Breast epithelium (tissue), 4 donors: ENCODE results near the gene SF3B4. TPM values are rescaled to one million over a fixed set of nuclear protein-coding genes. Genes with fewer than 3 reads are reported as not detected.

Source experiments
- DNase-seq, 2 donors: peaks; one replicate each; pipeline ENCODE4 v3.0.0-alpha.2; 2019; ENCODE audit warnings: low spot score in 2 of 2
- H3K27ac ChIP-seq, 2 donors: fragments of 200-600 bp; sonication (generic) in 1 of 2; one replicate each; pipeline ENCODE4 v1.5.1; 2016 to 2019; ENCODE audit warnings: mild to moderate bottlenecking in 1 of 2
- H3K27me3 ChIP-seq, 2 donors: fragments of 200-600 bp; sonication (generic) in 1 of 2; one replicate each; pipeline versions ENCODE4 v1.5.1 to v1.6.0; 2017 to 2019; ENCODE audit warnings: control low read depth in 1 of 2, mild to moderate bottlenecking in 1 of 2
- H3K36me3 ChIP-seq: fragments of 200-600 bp; one replicate; pipeline ENCODE4 v1.5.1; 2019
- H3K4me1 ChIP-seq, 2 donors: fragments of 200-600 bp; sonication (generic); one replicate each; pipeline ENCODE4 v1.5.1; 2016 to 2019; ENCODE audit warnings: control low read depth in 1 of 2
- H3K4me3 ChIP-seq, 3 donors: fragments of 200-600 bp; sonication (generic); 1 replicate in 2 of 3; 2 replicates in 1 of 3; pipeline ENCODE4 v1.5.1; 2016 to 2019; ENCODE audit warnings: mild to moderate bottlenecking in 3 of 3, moderate library complexity in 2 of 3
- H3K9me3 ChIP-seq, 2 donors: fragments of 200-600 bp; sonication (generic) in 1 of 2; one replicate each; pipeline ENCODE4 v1.5.1; 2016 to 2019; ENCODE audit warnings: control low read depth in 1 of 2
- POLR2A ChIP-seq: fragments of 450-650 bp; IDR thresholded peaks from one replicate; pipeline ENCODE4 v1.6.1; 2016; ENCODE audit warnings: antibody characterized with exemption, mild to moderate bottlenecking, moderate library complexity
- POLR2AphosphoS5 ChIP-seq, 3 donors: sonication (generic); formaldehyde crosslinking; IDR thresholded peaks; one replicate each; pipeline ENCODE4 v1.6.1; 2017; ENCODE audit warnings: antibody characterized with exemption in 3 of 3
- intact Hi-C: fragments of 100-400 bp; cut with DNase I; formaldehyde crosslinking; loops from one replicate; pipeline ENCODE4 v1.15.1; 2023; ENCODE audit warnings: low total_unique reads
- total RNA-seq, 3 donors: library from RNA; depleted of rRNA; stranded (reverse); fragments of >200 nt; gene quantifications; one replicate each; pipeline ENCODE4 v1.1.0, GENCODE V29; 2016
- TF ChIP-seq, protein P1 (sequence below), 3 donors: fragments of 450-650 bp; IDR thresholded peaks; one replicate each; pipeline ENCODE4 v1.5.1; 2016 to 2017; ENCODE audit warnings: antibody characterized with exemption in 3 of 3, mild to moderate bottlenecking in 3 of 3, moderate library complexity in 3 of 3

Gene SF3B4
- total RNA-seq, 3 donors from 2014 or later = 6.9 to 9.7 (median 7.4) TPM

GRCh38 chr1:149877211-149877946 is 50.2 kb downstream of the SF3B4 start:
- H3K4me1 ChIP-seq = no peaks in the 10 kb centered on the region
- no peaks in the 10 kb centered on the region for H3K27me3 ChIP-seq
- no peak overlapping the region for H3K4me3 ChIP-seq
- intact Hi-C loops = no loop called here
- TF ChIP-seq POLR2AphosphoS5 (IDR thresholded peaks at IDR 0.05) (no peak), POLR2A (no peak)
- TF ChIP-seq, protein P1, sequence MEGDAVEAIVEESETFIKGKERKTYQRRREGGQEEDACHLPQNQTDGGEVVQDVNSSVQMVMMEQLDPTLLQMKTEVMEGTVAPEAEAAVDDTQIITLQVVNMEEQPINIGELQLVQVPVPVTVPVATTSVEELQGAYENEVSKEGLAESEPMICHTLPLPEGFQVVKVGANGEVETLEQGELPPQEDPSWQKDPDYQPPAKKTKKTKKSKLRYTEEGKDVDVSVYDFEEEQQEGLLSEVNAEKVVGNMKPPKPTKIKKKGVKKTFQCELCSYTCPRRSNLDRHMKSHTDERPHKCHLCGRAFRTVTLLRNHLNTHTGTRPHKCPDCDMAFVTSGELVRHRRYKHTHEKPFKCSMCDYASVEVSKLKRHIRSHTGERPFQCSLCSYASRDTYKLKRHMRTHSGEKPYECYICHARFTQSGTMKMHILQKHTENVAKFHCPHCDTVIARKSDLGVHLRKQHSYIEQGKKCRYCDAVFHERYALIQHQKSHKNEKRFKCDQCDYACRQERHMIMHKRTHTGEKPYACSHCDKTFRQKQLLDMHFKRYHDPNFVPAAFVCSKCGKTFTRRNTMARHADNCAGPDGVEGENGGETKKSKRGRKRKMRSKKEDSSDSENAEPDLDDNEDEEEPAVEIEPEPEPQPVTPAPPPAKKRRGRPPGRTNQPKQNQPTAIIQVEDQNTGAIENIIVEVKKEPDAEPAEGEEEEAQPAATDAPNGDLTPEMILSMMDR (IDR thresholded peaks at IDR 0.05) = no peak
- H3K27ac ChIP-seq = no peak overlapping the region
- no peaks in the 10 kb centered on the region for H3K9me3 ChIP-seq
- DNase-seq = no peak
- H3K36me3 ChIP-seq = no peaks in the 10 kb centered on the region

Other genes starting within 250 kb of the SF3B4 start
- 1 to 10 TPM; 2.8 to 8.5 (median 3.8) TPM for gene FCGR1A, start 145.1 kb downstream of the SF3B4 start, total RNA-seq
- gene BOLA1, start 28.2 kb downstream of the SF3B4 start, total RNA-seq = 10 to 100 TPM; 29.5 to 34.0 (median 33.4) TPM
- gene SV2A, start 10.0 kb downstream of the SF3B4 start, total RNA-seq = 1 to 10 TPM in 2 of 3 donors, under 1 TPM in 1; 0.32 to 3.6 (median 2.2) TPM
- gene MTMR11, start 9.1 kb upstream of the SF3B4 start, total RNA-seq = 10 to 100 TPM in 2 of 3 donors, 1 to 10 TPM in 1; 7.4 to 13.9 (median 13.8) TPM
- 10 to 100 TPM; 22.0 to 32.8 (median 28.1) TPM for gene OTUD7B, start 82.9 kb upstream of the SF3B4 start, total RNA-seq
- 10 to 100 TPM; 37.1 to 72.0 (median 45.6) TPM for gene VPS45, start 140.0 kb upstream of the SF3B4 start, total RNA-seq
- 10 to 100 TPM; 20.8 to 58.0 (median 27.5) TPM for gene PLEKHO1, start 222.1 kb upstream of the SF3B4 start, total RNA-seq